Liver (tissue), 9 donors: ENCODE measurements around the gene ADAM11. TPM values are rescaled to one million over a fixed set of nuclear protein-coding genes. Genes with fewer than 3 reads are reported as not detected.

Experiments used
- DNase-seq: peaks from one replicate; pipeline ENCODE4 v3.0.0-alpha.2; 2017; ENCODE audit warnings: low spot score
- H3K27ac ChIP-seq, 2 donors: one replicate each; pipeline ENCODE4 v1.7.0; 2013; ENCODE audit warnings: inconsistent platforms in 2 of 2, low read length in 2 of 2, control low read depth in 1 of 2, low read depth in 1 of 2, mild to moderate bottlenecking in 1 of 2
- H3K27me3 ChIP-seq, 4 donors: one replicate each; pipeline versions ENCODE4 v1.6.1 to v1.7.0; 2013; ENCODE audit warnings: low read length in 3 of 4, inconsistent platforms in 1 of 4, mild to moderate bottlenecking in 1 of 4, moderate library complexity in 1 of 4; ENCODE audit not compliant: control insufficient read depth in 4 of 4, insufficient read depth in 4 of 4
- H3K36me3 ChIP-seq, 4 donors: one replicate each; pipeline versions ENCODE4 v1.6.1 to v1.7.0; 2013; ENCODE audit warnings: low read length in 3 of 4, mild to moderate bottlenecking in 3 of 4, low read depth in 1 of 4, moderate library complexity in 1 of 4; ENCODE audit not compliant: control insufficient read depth in 4 of 4, insufficient read depth in 3 of 4
- H3K4me1 ChIP-seq, 4 donors: one replicate each; pipeline versions ENCODE4 v1.6.1 to v1.7.0; 2013; ENCODE audit warnings: low read length in 3 of 4, mild to moderate bottlenecking in 3 of 4, moderate library complexity in 1 of 4; ENCODE audit not compliant: control insufficient read depth in 4 of 4, insufficient read depth in 4 of 4
- H3K4me3 ChIP-seq, 3 donors: one replicate each; pipeline versions ENCODE4 v1.6.1 to v1.7.0; 2013; ENCODE audit warnings: low read length in 3 of 3, control low read depth in 1 of 3, low read depth in 1 of 3, mild to moderate bottlenecking in 1 of 3
- H3K9ac ChIP-seq, 2 donors: one replicate each; pipeline ENCODE4 v1.7.0; 2013; ENCODE audit warnings: low read length in 2 of 2, mild to moderate bottlenecking in 2 of 2, moderate library complexity in 2 of 2, control low read depth in 1 of 2, low read depth in 1 of 2
- H3K9me3 ChIP-seq, 4 donors: one replicate each; pipeline versions ENCODE4 v1.6.1 to v1.7.0; 2013; ENCODE audit warnings: low read length in 3 of 4; ENCODE audit not compliant: control insufficient read depth in 4 of 4
- EGR1 ChIP-seq, 2 donors: IDR thresholded peaks; 2 replicates each; pipeline ENCODE4 v1.6.1; 2016 to 2018; ENCODE audit warnings: antibody characterized with exemption in 2 of 2, low read depth in 2 of 2
- FOXA1 ChIP-seq: IDR thresholded peaks from 2 replicates; pipeline ENCODE4 v1.6.1; 2016; ENCODE audit warnings: antibody characterized with exemption
- FOXA2 ChIP-seq: IDR thresholded peaks from 2 replicates; pipeline ENCODE4 v1.6.1; 2016; ENCODE audit warnings: antibody characterized with exemption
- GABPA ChIP-seq, 2 donors: IDR thresholded peaks in 1 of 2; conservative IDR thresholded peaks in 1 of 2; 2 replicates each; pipeline ENCODE4 v1.6.1; 2016; ENCODE audit warnings: antibody characterized with exemption in 2 of 2, mild to moderate bottlenecking in 1 of 2, moderate library complexity in 1 of 2
- HNF4A ChIP-seq, 2 donors: conservative IDR thresholded peaks; 2 replicates each; pipeline ENCODE4 v1.6.1; 2016; ENCODE audit warnings: antibody characterized with exemption in 2 of 2, mild to moderate bottlenecking in 2 of 2
- HNF4G ChIP-seq: IDR thresholded peaks from 2 replicates; pipeline ENCODE4 v1.6.1; 2016; ENCODE audit warnings: antibody characterized with exemption
- JUND ChIP-seq, 2 donors: IDR thresholded peaks; 2 replicates each; pipeline ENCODE4 v1.6.1; 2016; ENCODE audit warnings: antibody characterized with exemption in 2 of 2
- NR2F2 ChIP-seq: IDR thresholded peaks from 2 replicates; pipeline ENCODE4 v1.6.1; 2016; ENCODE audit warnings: antibody characterized with exemption
- RAD21 ChIP-seq, 2 donors: IDR thresholded peaks; 2 replicates each; pipeline ENCODE4 v1.6.1; 2016; ENCODE audit warnings: antibody characterized with exemption in 2 of 2, mild to moderate bottlenecking in 2 of 2
- RXRA ChIP-seq, 2 donors: IDR thresholded peaks; 2 replicates each; pipeline ENCODE4 v1.6.1; 2017 to 2018; ENCODE audit warnings: antibody characterized with exemption in 2 of 2, mild to moderate bottlenecking in 1 of 2
- SP1 ChIP-seq: IDR thresholded peaks from 2 replicates; pipeline ENCODE4 v1.6.1; 2018; ENCODE audit warnings: antibody characterized with exemption, mild to moderate bottlenecking
- TAF1 ChIP-seq: conservative IDR thresholded peaks from 2 replicates; pipeline ENCODE4 v1.6.1; 2016; ENCODE audit warnings: antibody characterized with exemption, mild to moderate bottlenecking
- YY1 ChIP-seq: IDR thresholded peaks from 2 replicates; pipeline ENCODE4 v1.6.1; 2016; ENCODE audit warnings: antibody characterized with exemption, mild to moderate bottlenecking
- WGBS: extraction: QIAGEN DNeasy Blood & Tissue Kit; methylation state at CpG from one replicate; pipeline ENCODE4 v1.1.7; 2013; 5-methylcytosine and 5-hydroxymethylcytosine counted together
- polyA plus RNA-seq, 2 donors: library from polyadenylated mRNA; stranded (reverse) in 1 of 2; unstranded in 1 of 2; fragments of 200-250 nt in 1 of 2; fragments of >200 nt in 1 of 2; fragmentation: Nextera tagmentation in 1 of 2; extraction: Ambion mirVana in 1 of 2; gene quantifications; one replicate each; pipeline versions ENCODE4 v1.2.1 to v1.2.3, GENCODE V29; 2013 to 2015
- total RNA-seq, 2 donors: library from RNA; depleted of rRNA; stranded (reverse); fragments of >200 nt; gene quantifications; one replicate each; pipeline ENCODE4 v1.2.3, GENCODE V29; 2014
- TF ChIP-seq, protein P1 (sequence below): fragments of 150-350 bp; IDR thresholded peaks from 2 replicates; pipeline ENCODE4 v1.5.1; 2017; ENCODE audit warnings: improper control_type of control experiment, low read depth, low read length; ENCODE audit not compliant: missing input control
- TF ChIP-seq, protein P2 (sequence below): IDR thresholded peaks from 2 replicates; pipeline ENCODE4 v1.6.1; 2016; ENCODE audit warnings: antibody characterized with exemption
- TF ChIP-seq, protein P3 (sequence below): IDR thresholded peaks from 2 replicates; pipeline ENCODE4 v1.6.1; 2016; ENCODE audit warnings: antibody characterized with exemption, mild to moderate bottlenecking
- TF ChIP-seq, protein P4 (sequence below): IDR thresholded peaks from 2 replicates; pipeline ENCODE4 v1.6.1; 2016; ENCODE audit warnings: antibody characterized with exemption
- TF ChIP-seq, protein P5 (sequence below): IDR thresholded peaks from 2 replicates; pipeline ENCODE4 v1.6.1; 2016; ENCODE audit warnings: antibody characterized with exemption
- donor health status: healthy.
- donor health status: healthy.
- donor health status: healthy.
- donor health status: healthy.
- donor health status: healthy.

Gene ADAM11
- total and polyA plus RNA-seq, 4 donors, result 0.06 to 1.1 (median 0.08) TPM; not detected in 1

DNA sequence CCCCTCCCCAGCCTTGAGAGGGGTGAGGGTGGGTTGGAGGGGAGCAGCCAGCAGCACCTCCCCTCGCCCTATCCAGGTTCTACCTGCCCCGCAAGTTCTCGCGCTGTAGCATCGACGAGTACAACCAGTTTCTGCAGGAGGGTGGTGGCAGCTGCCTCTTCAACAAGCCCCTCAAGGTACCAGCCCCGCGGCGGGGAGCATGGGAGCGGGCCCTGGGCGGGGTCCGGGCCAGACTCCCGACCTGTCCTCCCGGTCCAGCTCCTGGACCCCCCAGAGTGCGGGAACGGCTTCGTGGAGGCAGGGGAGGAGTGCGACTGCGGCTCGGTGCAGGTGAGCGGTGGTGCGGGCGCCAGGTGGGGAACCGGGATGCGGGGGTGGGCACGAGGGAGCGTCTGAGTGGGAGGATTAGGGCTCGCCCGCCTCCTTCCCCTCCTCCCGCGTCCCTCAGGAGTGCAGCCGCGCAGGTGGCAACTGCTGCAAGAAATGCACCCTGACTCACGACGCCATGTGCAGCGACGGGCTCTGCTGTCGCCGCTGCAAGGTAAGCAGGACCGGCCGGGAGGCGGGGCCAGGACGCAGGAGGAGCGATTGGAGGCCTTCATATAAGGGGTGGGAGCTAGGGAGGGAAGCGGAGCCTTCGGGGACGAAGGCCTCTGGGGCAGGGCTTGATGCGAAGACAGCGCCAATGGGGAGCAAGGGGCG is 16.5 kb downstream of the ADAM11 start:
- Histone ChIP-seq H3K36me3 (no peaks in the 10 kb centered on the region), H3K27me3 (peaks cover 0 to 5% (median 2%) of the 10 kb centered on the region in 4 donors), H3K4me3 (peak overlapping the region in 2 of 3 donors; percentile 34 to 61), H3K9me3 (no peaks in the 10 kb centered on the region), H3K9ac (no peak overlapping the region), H3K27ac (no peak overlapping the region), H3K4me1 (peaks cover 6 to 28% (median 17%) of the 10 kb centered on the region in 4 donors)
- no peak for DNase-seq
- TF ChIP-seq HNF4A (conservative IDR thresholded peaks at IDR 0.05) (peak; percentile 12 to 35), HNF4G (no peak), YY1 (peak; percentile 73), RXRA (IDR thresholded peaks at IDR 0.05) (peak; percentile 32 to 70), FOXA2 (no peak), NR2F2 (no peak), TAF1 (no peak), EGR1 (IDR thresholded peaks at IDR 0.05; ENCODE audit: low read depth in 2 of 2) (no peak), GABPA (IDR thresholded peaks at IDR 0.05 in 1 of 2, conservative IDR thresholded peaks at IDR 0.05 in 1 of 2) (no peak), SP1 (peak; percentile 82), FOXA1 (no peak), RAD21 (IDR thresholded peaks at IDR 0.05) (peak in 1 of 2 donors; percentile 22), JUND (IDR thresholded peaks at IDR 0.05) (no peak)
- TF ChIP-seq, protein P1, sequence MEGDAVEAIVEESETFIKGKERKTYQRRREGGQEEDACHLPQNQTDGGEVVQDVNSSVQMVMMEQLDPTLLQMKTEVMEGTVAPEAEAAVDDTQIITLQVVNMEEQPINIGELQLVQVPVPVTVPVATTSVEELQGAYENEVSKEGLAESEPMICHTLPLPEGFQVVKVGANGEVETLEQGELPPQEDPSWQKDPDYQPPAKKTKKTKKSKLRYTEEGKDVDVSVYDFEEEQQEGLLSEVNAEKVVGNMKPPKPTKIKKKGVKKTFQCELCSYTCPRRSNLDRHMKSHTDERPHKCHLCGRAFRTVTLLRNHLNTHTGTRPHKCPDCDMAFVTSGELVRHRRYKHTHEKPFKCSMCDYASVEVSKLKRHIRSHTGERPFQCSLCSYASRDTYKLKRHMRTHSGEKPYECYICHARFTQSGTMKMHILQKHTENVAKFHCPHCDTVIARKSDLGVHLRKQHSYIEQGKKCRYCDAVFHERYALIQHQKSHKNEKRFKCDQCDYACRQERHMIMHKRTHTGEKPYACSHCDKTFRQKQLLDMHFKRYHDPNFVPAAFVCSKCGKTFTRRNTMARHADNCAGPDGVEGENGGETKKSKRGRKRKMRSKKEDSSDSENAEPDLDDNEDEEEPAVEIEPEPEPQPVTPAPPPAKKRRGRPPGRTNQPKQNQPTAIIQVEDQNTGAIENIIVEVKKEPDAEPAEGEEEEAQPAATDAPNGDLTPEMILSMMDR, result no peak
- TF ChIP-seq, protein P2, sequence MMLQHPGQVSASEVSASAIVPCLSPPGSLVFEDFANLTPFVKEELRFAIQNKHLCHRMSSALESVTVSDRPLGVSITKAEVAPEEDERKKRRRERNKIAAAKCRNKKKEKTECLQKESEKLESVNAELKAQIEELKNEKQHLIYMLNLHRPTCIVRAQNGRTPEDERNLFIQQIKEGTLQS, result no peak
- TF ChIP-seq, protein P3, sequence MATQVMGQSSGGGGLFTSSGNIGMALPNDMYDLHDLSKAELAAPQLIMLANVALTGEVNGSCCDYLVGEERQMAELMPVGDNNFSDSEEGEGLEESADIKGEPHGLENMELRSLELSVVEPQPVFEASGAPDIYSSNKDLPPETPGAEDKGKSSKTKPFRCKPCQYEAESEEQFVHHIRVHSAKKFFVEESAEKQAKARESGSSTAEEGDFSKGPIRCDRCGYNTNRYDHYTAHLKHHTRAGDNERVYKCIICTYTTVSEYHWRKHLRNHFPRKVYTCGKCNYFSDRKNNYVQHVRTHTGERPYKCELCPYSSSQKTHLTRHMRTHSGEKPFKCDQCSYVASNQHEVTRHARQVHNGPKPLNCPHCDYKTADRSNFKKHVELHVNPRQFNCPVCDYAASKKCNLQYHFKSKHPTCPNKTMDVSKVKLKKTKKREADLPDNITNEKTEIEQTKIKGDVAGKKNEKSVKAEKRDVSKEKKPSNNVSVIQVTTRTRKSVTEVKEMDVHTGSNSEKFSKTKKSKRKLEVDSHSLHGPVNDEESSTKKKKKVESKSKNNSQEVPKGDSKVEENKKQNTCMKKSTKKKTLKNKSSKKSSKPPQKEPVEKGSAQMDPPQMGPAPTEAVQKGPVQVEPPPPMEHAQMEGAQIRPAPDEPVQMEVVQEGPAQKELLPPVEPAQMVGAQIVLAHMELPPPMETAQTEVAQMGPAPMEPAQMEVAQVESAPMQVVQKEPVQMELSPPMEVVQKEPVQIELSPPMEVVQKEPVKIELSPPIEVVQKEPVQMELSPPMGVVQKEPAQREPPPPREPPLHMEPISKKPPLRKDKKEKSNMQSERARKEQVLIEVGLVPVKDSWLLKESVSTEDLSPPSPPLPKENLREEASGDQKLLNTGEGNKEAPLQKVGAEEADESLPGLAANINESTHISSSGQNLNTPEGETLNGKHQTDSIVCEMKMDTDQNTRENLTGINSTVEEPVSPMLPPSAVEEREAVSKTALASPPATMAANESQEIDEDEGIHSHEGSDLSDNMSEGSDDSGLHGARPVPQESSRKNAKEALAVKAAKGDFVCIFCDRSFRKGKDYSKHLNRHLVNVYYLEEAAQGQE, result no peak
- TF ChIP-seq, protein P4, sequence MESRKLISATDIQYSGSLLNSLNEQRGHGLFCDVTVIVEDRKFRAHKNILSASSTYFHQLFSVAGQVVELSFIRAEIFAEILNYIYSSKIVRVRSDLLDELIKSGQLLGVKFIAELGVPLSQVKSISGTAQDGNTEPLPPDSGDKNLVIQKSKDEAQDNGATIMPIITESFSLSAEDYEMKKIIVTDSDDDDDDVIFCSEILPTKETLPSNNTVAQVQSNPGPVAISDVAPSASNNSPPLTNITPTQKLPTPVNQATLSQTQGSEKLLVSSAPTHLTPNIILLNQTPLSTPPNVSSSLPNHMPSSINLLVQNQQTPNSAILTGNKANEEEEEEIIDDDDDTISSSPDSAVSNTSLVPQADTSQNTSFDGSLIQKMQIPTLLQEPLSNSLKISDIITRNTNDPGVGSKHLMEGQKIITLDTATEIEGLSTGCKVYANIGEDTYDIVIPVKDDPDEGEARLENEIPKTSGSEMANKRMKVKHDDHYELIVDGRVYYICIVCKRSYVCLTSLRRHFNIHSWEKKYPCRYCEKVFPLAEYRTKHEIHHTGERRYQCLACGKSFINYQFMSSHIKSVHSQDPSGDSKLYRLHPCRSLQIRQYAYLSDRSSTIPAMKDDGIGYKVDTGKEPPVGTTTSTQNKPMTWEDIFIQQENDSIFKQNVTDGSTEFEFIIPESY, result no peak
- TF ChIP-seq, protein P5, sequence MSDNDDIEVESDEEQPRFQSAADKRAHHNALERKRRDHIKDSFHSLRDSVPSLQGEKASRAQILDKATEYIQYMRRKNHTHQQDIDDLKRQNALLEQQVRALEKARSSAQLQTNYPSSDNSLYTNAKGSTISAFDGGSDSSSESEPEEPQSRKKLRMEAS, result no peak
- 1% methylated on average over 50 of the region's 50 CpGs for WGBS
